ENCODE data around the gene ZSCAN31. TPM values are rescaled to one million over a fixed set of nuclear protein-coding genes. Genes with fewer than 3 reads are reported as not detected.
"Not testable (repeated sequence)": the region's sequence is repeated elsewhere in the genome, so short reads cannot be mapped to it uniquely, and the experiment has no call there.

Gene ZSCAN31
- total RNA-seq, 1 donor from 2014 or later = 6.2 TPM

DNA sequence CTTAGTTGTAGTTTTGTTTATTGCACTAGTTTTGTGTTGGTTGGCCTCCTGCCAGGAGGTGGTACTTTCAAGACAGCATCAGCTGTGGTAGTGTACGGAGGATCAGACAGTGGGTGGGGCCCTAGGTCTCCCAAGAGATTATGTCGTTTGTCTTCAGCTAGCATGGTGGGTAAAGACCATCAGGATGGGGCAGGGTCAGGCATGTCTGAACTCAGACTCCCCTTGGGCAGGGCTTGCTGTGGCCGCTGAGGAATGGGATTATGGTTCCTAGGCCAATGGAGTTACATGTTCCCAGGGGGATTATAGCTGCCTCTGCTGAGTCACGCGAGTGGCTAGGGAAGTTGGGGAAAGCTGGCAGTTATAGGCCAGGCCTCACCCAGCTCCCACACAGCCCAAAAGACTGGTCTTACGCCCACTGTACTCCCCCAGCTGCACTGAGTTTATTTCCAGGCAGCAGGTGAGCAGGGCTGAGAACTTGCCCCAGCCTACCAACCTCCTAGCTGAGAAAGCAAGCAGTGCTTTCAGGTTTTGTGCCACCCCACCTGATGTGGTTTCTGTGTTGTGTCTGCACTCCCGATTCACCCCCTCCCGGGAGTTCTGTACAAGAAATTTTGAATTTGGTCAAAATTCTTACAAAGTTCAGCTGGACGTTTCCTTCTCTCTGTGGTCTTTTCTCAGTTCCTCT, 24.7 kb downstream of the ZSCAN31 start:
- peaks cover 6% of the 10 kb centered on the region for H3K36me3 Mint-ChIP-seq
- TF ChIP-seq CTCF (conservative IDR thresholded peaks at IDR 0.05) = no peak
- DNase-seq (ENCODE audit: extremely low spot score, unreplicated experiment) = no peak
- H3K4me3 Mint-ChIP-seq = no peak overlapping the region
- no peaks in the 10 kb centered on the region for H3K4me1 Mint-ChIP-seq (ENCODE audit: unreplicated experiment)
- no peak overlapping the region for H3K27ac Mint-ChIP-seq
- H3K27me3 Mint-ChIP-seq = no peaks in the 10 kb centered on the region
- H3K9me3 Mint-ChIP-seq = no peaks in the 10 kb centered on the region

- not testable (repeated sequence) for H3K27ac Mint-ChIP-seq; H3K9me3 Mint-ChIP-seq; H3K36me3 Mint-ChIP-seq; H3K27me3 Mint-ChIP-seq; DNase-seq (ENCODE audit: extremely low spot score, unreplicated experiment); H3K4me3 Mint-ChIP-seq; H3K4me1 Mint-ChIP-seq (ENCODE audit: unreplicated experiment)
These were observed 29.6 kb downstream of the ZSCAN31 start for GRCh38 chr6:28306363-28306762.

- Mint-ChIP-seq H3K27me3 (no peaks in the 10 kb centered on the region), H3K9me3 (no peaks in the 10 kb centered on the region), H3K36me3 (peaks cover 15% of the 10 kb centered on the region), H3K27ac (no peak overlapping the region), H3K4me3 (no peak overlapping the region), H3K4me1 (ENCODE audit: unreplicated experiment) (no peaks in the 10 kb centered on the region)
- DNase-seq (ENCODE audit: extremely low spot score, unreplicated experiment) = no peak
- no peak for TF ChIP-seq CTCF (conservative IDR thresholded peaks at IDR 0.05)
These were observed 32.4 kb downstream of the ZSCAN31 start for GRCh38 chr6:28303570-28303969.

DNA sequence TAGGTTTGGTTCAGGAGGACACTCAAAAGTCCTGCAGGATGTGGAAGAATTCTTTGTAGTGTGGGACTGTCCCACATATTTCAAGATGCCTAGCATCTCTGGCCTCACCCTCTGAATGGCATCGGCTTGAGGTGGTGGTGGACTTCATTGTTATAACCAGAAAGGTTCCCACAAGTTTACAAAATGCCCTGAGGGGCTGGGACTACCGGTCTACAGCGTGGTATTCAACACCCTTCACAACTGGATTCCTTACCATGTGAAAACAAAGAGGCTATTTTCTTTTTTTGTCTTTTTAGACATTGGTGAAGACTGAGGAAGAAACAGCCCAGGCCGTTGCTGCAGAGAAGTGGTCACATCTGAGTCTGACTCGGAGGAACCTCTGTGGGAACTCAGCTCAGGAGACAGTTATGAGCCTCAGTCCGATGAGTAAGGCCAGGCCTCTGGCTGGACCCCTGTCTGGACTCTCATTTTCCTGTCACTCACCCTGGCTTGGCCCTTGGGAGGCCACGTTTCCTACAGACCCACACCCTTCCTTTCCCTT, 39.4 kb downstream of the ZSCAN31 start:
- Mint-ChIP-seq H3K4me3 (no peak overlapping the region), H3K36me3 (peaks cover 35% of the 10 kb centered on the region), H3K4me1 (ENCODE audit: unreplicated experiment) (no peaks in the 10 kb centered on the region), H3K27me3 (no peaks in the 10 kb centered on the region), H3K9me3 (peaks cover 3% of the 10 kb centered on the region), H3K27ac (no peak overlapping the region)
- DNase-seq (ENCODE audit: extremely low spot score, unreplicated experiment) = no peak
- TF ChIP-seq CTCF (conservative IDR thresholded peaks at IDR 0.05) = no peak

- Mint-ChIP-seq H3K27ac (no peak overlapping the region), H3K36me3 (peaks cover 35% of the 10 kb centered on the region), H3K9me3 (peaks cover 4% of the 10 kb centered on the region), H3K27me3 (no peaks in the 10 kb centered on the region), H3K4me3 (no peak overlapping the region), H3K4me1 (ENCODE audit: unreplicated experiment) (no peaks in the 10 kb centered on the region)
- no peak for DNase-seq (ENCODE audit: extremely low spot score, unreplicated experiment)
- no peak for TF ChIP-seq CTCF (conservative IDR thresholded peaks at IDR 0.05)
These were observed 40.6 kb downstream of the ZSCAN31 start for GRCh38 chr6:28295326-28295725.

DNA sequence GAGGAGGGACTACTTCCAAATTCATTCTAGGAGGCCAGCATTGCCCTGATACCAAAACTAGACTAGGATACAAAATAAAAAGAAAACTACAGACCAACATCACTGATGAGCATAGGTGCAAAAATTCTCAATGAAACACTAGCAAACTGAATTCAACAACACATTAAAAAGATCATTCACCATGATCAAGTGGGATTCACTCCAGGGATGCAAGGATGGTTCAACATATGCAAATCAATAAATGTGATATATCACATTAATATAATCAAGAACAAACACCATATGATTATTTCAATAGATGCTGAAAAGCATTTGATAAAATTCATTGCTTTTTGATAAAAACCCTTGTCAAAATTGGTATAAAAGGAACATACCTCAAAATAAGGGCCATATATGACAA, 44.4 kb downstream of the ZSCAN31 start:
- Mint-ChIP-seq H3K4me1 (ENCODE audit: unreplicated experiment) (no peaks in the 10 kb centered on the region), H3K36me3 (peaks cover 44% of the 10 kb centered on the region), H3K27me3 (no peaks in the 10 kb centered on the region), H3K9me3 (peaks cover 4% of the 10 kb centered on the region), H3K4me3 (no peak overlapping the region), H3K27ac (no peak overlapping the region)
- DNase-seq (ENCODE audit: extremely low spot score, unreplicated experiment) = no peak
- TF ChIP-seq CTCF (conservative IDR thresholded peaks at IDR 0.05) = no peak

All from type B pancreatic cell (in vitro differentiated cells).